ENCODE measurements around the gene ZNF132.
"Not testable (repeated sequence)": the region's sequence is repeated elsewhere in the genome, so short reads cannot be mapped to it uniquely, and the experiment has no call there.

ZNF132 gene

DNA sequence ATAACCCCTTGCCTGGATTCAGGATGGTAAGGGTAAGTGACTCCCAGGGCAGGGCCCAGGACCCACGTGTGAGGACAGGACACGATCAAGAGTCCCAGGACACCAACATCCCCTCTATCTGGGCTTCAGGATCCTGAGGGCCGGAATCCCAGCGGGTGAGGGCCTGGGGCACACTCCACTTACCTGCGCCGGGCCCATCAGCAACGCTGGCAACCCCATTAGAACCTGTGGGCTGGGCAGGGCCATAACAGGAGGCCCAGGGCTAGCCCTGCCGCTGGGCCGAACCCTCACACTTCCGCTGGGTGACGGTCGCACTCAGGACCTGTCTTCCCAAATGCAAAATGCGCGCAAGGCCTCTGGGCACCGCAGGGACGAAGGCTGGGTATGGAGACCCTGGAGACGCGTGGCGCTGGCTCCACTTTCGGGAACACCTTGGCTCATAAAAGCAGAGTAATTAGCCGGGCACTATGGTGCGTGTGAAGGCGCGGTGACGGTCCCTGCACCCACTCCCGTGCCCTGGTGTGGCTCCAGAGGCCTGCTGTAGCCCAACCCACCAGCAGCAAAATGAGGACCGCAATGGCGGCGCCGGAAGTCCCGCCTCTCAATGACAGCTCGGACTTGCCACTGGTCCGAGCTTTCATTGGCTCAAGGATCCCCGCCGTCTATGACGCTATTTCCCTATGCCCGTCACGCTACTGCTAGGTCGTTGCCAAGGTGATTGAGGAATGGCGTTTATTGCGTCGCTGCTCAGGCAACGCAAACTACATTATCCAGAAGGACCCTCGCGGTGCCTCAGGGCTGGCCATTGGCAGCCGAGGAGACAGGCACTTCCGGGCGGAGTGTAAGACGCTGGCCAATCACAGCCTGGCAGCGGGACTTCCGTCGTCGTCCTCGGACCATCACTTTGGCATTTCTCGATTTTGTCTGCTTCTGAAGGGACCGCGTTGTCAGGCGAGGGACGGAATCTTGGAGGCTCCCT, at the start of gene ZNF132:
ZNF132 (minus strand) TSS at position 578 of the 979 bp plus-strand sequence; CDS start at position 246, 332 bp downstream.
- Histone ChIP-seq H3K36me3 (ENCODE audit: control insufficient read depth, insufficient read depth, low read length) (peaks cover under 1% of the 10 kb centered on the region; the same call in 1 of the 2 replicates), H3K4me3 (ENCODE audit: low read length) (peak within 1 kb of the TSS; percentile 69), H3K9me3 (ENCODE audit: control insufficient read depth, insufficient read depth, low read length) (peaks cover under 1% of the 10 kb centered on the region), H3K4me1 (ENCODE audit: control insufficient read depth, insufficient read depth, low read length) (no peaks in the 10 kb centered on the region; the same call in 1 of the 2 replicates), H3K27me3 (ENCODE audit: control insufficient read depth, insufficient read depth, low read length) (no peaks in the 10 kb centered on the region), H3K27ac (ENCODE audit: low read length) (no peak within 1 kb of the TSS)
- DNase-seq (ENCODE audit: low read depth, low spot score), result peak; percentile 91
- WGBS (ENCODE audit: insufficient coverage, insufficient read length), result no CpG with 5 or more reads among the region's 59 CpGs

DNA sequence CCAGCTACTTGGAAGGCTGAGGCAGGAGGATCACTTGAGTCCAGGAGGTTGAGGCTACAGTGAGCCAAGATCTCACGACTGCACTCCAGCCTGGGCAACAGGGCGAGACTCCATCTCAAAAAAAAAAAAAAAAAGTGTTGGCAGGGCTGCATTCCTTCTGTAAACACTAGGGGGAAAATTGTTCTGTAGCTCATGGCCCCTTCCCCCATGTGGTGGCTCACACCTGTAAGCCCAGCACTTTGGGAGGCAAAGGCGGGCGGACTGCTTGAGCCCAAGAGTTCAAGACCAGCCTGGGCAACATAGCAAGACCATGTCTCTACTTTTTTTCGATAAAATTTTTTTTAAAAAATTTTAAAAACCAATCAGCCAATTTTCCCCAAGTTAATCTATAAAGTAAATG, 44.4 kb upstream of the ZNF132 start:
- not testable (repeated sequence) for DNase-seq (ENCODE audit: low read depth, low spot score); H3K4me1 ChIP-seq (ENCODE audit: control insufficient read depth, insufficient read depth, low read length); H3K4me3 ChIP-seq (ENCODE audit: low read length); H3K9me3 ChIP-seq (ENCODE audit: control insufficient read depth, insufficient read depth, low read length); H3K36me3 ChIP-seq (ENCODE audit: control insufficient read depth, insufficient read depth, low read length); H3K27me3 ChIP-seq (ENCODE audit: control insufficient read depth, insufficient read depth, low read length); H3K27ac ChIP-seq (ENCODE audit: low read length)
- WGBS (ENCODE audit: insufficient coverage, insufficient read length), result 100% methylated on average over 1 of the region's 5 CpGs

DNA sequence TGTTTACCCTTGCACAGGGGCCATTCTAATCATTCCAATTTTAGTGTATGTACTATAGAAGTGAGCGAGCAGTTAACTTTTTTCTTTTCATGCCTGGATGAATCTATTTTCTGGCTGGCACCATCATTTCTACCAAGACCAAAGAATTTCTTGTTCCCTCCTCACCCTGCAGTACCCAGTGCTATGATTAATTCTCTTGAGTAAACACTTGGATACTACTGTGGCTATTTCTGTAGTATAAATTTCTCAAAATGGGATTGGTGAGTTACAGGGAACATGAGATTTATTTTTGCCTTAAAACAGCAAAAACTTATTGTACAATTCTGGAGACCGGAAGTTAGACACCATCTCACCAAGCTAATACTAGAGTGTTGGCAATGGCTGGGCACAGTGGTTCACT, 43.8 kb upstream of the ZNF132 start:
- no CpG with 5 or more reads among the region's 2 CpGs for WGBS (ENCODE audit: insufficient coverage, insufficient read length)
- no peaks in the 10 kb centered on the region for H3K4me1 ChIP-seq (ENCODE audit: control insufficient read depth, insufficient read depth, low read length)
- H3K4me3 ChIP-seq (ENCODE audit: low read length), result no peak overlapping the region
- no peaks in the 10 kb centered on the region for H3K36me3 ChIP-seq (ENCODE audit: control insufficient read depth, insufficient read depth, low read length)
- no peaks in the 10 kb centered on the region for H3K27me3 ChIP-seq (ENCODE audit: control insufficient read depth, insufficient read depth, low read length)
- no peaks in the 10 kb centered on the region for H3K9me3 ChIP-seq (ENCODE audit: control insufficient read depth, insufficient read depth, low read length)
- no peak for DNase-seq (ENCODE audit: low read depth, low spot score)
- no peak overlapping the region for H3K27ac ChIP-seq (ENCODE audit: low read length)

DNA sequence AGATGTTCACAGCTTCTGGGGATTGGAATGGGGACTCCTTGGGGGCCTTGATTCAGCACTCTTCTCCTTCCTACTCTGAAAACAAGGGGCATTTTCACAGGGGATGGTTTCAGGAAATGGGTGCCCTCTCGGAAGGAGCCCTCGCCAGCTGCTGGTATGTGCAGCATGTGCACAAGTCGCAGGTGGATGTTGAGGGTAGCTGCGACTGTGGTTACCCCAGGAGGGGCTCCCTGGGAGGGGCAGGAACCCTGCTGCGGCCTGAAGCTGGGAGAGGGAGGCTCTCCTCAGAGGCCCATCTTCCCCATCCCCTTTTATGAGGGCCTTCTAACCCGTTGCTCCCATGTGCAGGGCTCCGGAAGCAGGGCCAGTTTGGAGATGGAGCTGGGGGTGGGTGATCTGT, 42.4 kb upstream of the ZNF132 start:
- Histone ChIP-seq H3K27ac (ENCODE audit: low read length) (no peak overlapping the region), H3K4me1 (ENCODE audit: control insufficient read depth, insufficient read depth, low read length) (no peaks in the 10 kb centered on the region), H3K4me3 (ENCODE audit: low read length) (no peak overlapping the region), H3K36me3 (ENCODE audit: control insufficient read depth, insufficient read depth, low read length) (no peaks in the 10 kb centered on the region), H3K27me3 (ENCODE audit: control insufficient read depth, insufficient read depth, low read length) (no peaks in the 10 kb centered on the region), H3K9me3 (ENCODE audit: control insufficient read depth, insufficient read depth, low read length) (no peaks in the 10 kb centered on the region)
- DNase-seq (ENCODE audit: low read depth, low spot score), result no peak
- no CpG with 5 or more reads among the region's 7 CpGs for WGBS (ENCODE audit: insufficient coverage, insufficient read length)

DNA sequence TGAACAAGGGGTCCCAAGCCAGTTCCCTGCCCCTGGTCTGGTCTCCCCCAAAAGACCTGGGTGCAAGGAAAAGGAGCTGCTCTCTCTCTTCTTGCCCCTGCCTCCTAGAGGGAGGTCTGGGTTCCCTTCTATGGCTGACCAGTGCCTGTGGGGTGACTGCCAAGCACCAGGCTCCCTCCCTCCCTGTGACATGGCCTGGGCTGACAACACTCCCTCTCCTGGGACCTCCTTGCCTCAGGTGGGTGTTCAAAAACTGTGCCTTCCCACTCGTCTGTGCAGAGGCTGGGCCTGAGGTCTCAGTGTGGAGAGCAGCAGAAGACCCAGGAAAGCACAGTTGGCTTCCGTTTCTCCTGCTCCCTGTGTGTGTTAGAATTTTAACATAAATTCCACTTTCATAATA, 40.9 kb upstream of the ZNF132 start:
- H3K36me3 ChIP-seq (ENCODE audit: control insufficient read depth, insufficient read depth, low read length), result no peaks in the 10 kb centered on the region
- H3K4me3 ChIP-seq (ENCODE audit: low read length), result no peak overlapping the region
- H3K9me3 ChIP-seq (ENCODE audit: control insufficient read depth, insufficient read depth, low read length), result no peaks in the 10 kb centered on the region
- no peak for DNase-seq (ENCODE audit: low read depth, low spot score)
- no CpG with 5 or more reads among the region's 2 CpGs for WGBS (ENCODE audit: insufficient coverage, insufficient read length)
- H3K4me1 ChIP-seq (ENCODE audit: control insufficient read depth, insufficient read depth, low read length), result peaks cover 3% of the 10 kb centered on the region; the same call in 1 of the 2 replicates
- no peaks in the 10 kb centered on the region for H3K27me3 ChIP-seq (ENCODE audit: control insufficient read depth, insufficient read depth, low read length)
- no peak overlapping the region for H3K27ac ChIP-seq (ENCODE audit: low read length)

DNA sequence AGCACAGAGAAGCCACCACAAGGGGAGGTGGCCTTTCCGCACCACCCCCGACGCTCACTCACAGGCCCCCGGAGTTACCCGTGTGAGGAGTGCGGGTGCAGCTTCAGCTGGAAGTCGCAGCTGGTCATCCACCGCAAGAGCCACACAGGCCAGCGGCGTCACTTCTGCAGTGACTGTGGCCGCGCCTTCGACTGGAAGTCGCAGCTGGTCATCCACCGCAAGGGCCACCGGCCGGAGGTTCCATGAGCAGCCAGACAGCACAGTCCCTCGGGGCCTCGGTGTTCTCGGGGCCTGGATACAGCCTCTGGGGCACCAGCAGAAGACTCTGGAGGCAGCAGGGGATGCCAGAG, 40.5 kb upstream of the ZNF132 start:
- no CpG with 5 or more reads among the region's 20 CpGs for whole genome bisulfite sequencing (ENCODE audit: insufficient coverage, insufficient read length)
- H3K27me3 ChIP-seq (ENCODE audit: control insufficient read depth, insufficient read depth, low read length), result no peaks in the 10 kb centered on the region

DNA sequence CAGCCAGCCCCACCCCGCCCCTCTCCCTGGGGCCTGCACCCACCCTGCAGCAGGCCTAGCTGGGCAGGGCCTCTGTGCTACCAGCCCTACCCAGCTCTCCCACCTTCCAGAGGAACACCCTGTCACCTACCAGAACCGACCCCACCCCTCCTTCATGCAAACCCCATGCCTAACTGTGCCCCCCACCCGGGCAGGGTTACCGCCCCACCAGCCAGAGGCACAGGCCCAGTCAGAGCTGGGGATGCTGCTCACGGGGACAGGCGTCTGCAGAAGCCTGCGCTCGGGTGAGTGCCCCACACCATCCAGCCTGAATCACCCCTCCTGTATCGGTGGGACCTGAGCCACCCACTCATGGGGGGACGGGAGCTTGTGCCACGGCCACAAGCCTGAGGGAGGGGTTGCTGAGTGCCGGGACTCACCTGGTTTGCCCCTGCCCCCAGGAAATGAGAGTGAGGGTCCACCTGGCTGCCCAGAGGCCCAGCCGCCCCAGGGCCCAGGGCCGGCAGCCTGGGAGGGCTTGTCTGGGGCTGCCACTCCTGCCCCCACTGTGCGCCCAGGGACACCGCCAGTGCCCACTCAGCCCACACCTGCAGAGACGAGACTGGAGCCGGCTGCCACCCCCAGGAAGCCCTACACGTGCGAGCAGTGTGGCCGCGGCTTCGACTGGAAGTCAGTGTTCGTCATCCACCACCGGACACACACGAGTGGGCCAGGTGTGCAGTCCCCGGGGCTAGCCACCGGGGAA, 40.0 kb upstream of the ZNF132 start:
- H3K27me3 ChIP-seq (ENCODE audit: control insufficient read depth, insufficient read depth, low read length), result no peaks in the 10 kb centered on the region
- no CpG with 5 or more reads among the region's 28 CpGs for WGBS (ENCODE audit: insufficient coverage, insufficient read length)
- no peak overlapping the region for H3K4me3 ChIP-seq (ENCODE audit: low read length)
- H3K4me1 ChIP-seq (ENCODE audit: control insufficient read depth, insufficient read depth, low read length), result peaks cover 3% of the 10 kb centered on the region; the same call in 1 of the 2 replicates
- no peaks in the 10 kb centered on the region for H3K9me3 ChIP-seq (ENCODE audit: control insufficient read depth, insufficient read depth, low read length)
- DNase-seq (ENCODE audit: low read depth, low spot score), result no peak
- no peak overlapping the region for H3K27ac ChIP-seq (ENCODE audit: low read length)
- no peaks in the 10 kb centered on the region for H3K36me3 ChIP-seq (ENCODE audit: control insufficient read depth, insufficient read depth, low read length)

More for the DNA sequence above, 40.5 kb upstream of the ZNF132 start:
- Histone ChIP-seq H3K4me3 (ENCODE audit: low read length) (no peak overlapping the region), H3K4me1 (ENCODE audit: control insufficient read depth, insufficient read depth, low read length) (peaks cover 3% of the 10 kb centered on the region; the same call in 1 of the 2 replicates), H3K9me3 (ENCODE audit: control insufficient read depth, insufficient read depth, low read length) (no peaks in the 10 kb centered on the region), H3K36me3 (ENCODE audit: control insufficient read depth, insufficient read depth, low read length) (no peaks in the 10 kb centered on the region), H3K27ac (ENCODE audit: low read length) (no peak overlapping the region)
- no peak for DNase-seq (ENCODE audit: low read depth, low spot score)

DNA sequence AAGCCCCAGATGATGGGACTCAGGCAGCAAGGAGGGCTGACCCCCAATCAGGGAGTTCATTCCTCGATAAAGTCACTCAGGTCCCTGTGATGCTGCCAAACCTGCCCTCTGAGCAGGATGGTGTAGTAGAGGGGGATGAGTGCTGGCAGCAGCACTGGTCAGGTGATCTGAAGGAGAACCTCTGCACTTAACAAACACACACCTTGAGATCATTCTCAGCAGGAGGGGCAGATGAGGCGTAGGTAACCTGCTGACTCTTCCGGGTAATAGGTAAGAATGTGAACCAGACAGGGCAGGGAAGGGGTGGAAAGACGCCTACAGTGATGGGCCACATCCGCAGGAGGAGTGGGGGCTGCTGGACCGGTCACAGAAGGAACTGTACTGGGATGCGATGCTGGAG, 39.4 kb upstream of the ZNF132 start:
- H3K4me3 ChIP-seq (ENCODE audit: low read length), result no peak overlapping the region
- H3K4me1 ChIP-seq (ENCODE audit: control insufficient read depth, insufficient read depth, low read length), result peaks cover 3% of the 10 kb centered on the region; the same call in 1 of the 2 replicates
- H3K27me3 ChIP-seq (ENCODE audit: control insufficient read depth, insufficient read depth, low read length), result no peaks in the 10 kb centered on the region
- H3K9me3 ChIP-seq (ENCODE audit: control insufficient read depth, insufficient read depth, low read length), result no peaks in the 10 kb centered on the region
- no CpG with 5 or more reads among the region's 7 CpGs for WGBS (ENCODE audit: insufficient coverage, insufficient read length)
- no peak overlapping the region for H3K27ac ChIP-seq (ENCODE audit: low read length)
- DNase-seq (ENCODE audit: low read depth, low spot score), result no peak
- no peaks in the 10 kb centered on the region for H3K36me3 ChIP-seq (ENCODE audit: control insufficient read depth, insufficient read depth, low read length)

DNA sequence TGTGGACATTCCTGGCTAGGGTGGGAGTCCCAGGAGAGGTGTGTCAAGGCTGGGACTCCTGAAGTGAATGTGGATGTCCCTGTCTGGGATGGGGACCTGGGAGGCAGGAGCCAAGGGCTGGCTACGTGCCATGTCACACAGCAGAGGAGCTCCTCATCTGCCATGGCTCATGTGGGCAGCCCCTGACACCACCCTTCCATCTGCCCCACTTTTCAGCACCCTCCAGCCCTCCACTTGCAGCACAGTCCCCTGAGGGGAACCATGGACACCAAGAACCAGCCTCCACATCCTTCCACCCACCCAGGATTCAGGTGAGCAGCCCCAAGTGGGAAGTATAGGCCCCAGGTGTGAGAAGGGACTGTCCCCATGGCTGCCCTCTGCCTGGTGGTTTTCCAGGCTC, 37.9 kb upstream of the ZNF132 start:
- Histone ChIP-seq H3K4me3 (ENCODE audit: low read length) (no peak overlapping the region), H3K4me1 (ENCODE audit: control insufficient read depth, insufficient read depth, low read length) (peaks cover 3% of the 10 kb centered on the region; the same call in 1 of the 2 replicates), H3K9me3 (ENCODE audit: control insufficient read depth, insufficient read depth, low read length) (no peaks in the 10 kb centered on the region), H3K36me3 (ENCODE audit: control insufficient read depth, insufficient read depth, low read length) (no peaks in the 10 kb centered on the region), H3K27me3 (ENCODE audit: control insufficient read depth, insufficient read depth, low read length) (no peaks in the 10 kb centered on the region), H3K27ac (ENCODE audit: low read length) (no peak overlapping the region)
- WGBS (ENCODE audit: insufficient coverage, insufficient read length), result no CpG with 5 or more reads among the region's 1 CpG
- DNase-seq (ENCODE audit: low read depth, low spot score), result no peak

DNA sequence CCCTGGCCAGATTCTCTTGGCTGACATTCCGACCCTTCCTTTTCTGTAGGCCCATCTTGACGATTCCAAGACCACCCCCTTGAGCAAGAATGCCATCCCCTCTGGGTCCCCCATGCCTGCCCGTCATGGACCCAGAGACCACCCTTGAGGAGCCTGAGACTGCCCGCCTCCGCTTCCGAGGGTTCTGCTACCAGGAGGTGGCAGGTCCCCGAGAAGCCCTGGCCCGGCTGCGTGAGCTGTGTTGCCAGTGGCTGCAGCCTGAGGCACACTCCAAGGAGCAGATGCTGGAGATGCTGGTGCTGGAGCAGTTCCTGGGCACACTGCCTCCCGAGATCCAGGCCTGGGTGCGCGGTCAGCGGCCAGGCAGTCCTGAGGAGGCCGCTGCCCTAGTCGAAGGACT, 37.2 kb upstream of the ZNF132 start:
- no CpG with 5 or more reads among the region's 15 CpGs for WGBS (ENCODE audit: insufficient coverage, insufficient read length)
- H3K27ac ChIP-seq (ENCODE audit: low read length), result no peak overlapping the region
- 0 out of 2 replicates have a peak, but pooled peaks cover under 1% of the 10 kb centered on the region for H3K36me3 ChIP-seq (ENCODE audit: control insufficient read depth, insufficient read depth, low read length)
- peaks cover 3% of the 10 kb centered on the region; the same call in 1 of the 2 replicates for H3K4me1 ChIP-seq (ENCODE audit: control insufficient read depth, insufficient read depth, low read length)
- DNase-seq (ENCODE audit: low read depth, low spot score), result no peak
- no peaks in the 10 kb centered on the region for H3K27me3 ChIP-seq (ENCODE audit: control insufficient read depth, insufficient read depth, low read length)
- H3K4me3 ChIP-seq (ENCODE audit: low read length), result no peak overlapping the region
- H3K9me3 ChIP-seq (ENCODE audit: control insufficient read depth, insufficient read depth, low read length), result no peaks in the 10 kb centered on the region

All from iPS DF 6.9 (cell line).